Skin epidermis (tissue), 12 donors: ENCODE results near the gene ANKRD6.

Experiments used
- H3K27ac ChIP-seq, 21 experiments: fragments of 200-600 bp; sonication (generic) in 11 of 21; one replicate each; pipeline ENCODE4 v1.5.0; 2020; ENCODE audit warnings: mild to moderate bottlenecking in 3 of 21, inconsistent platforms in 2 of 21, moderate library complexity in 2 of 21
- H3K4me3 ChIP-seq, 7 experiments: fragments of 200-600 bp; sonication (generic) in 2 of 7; one replicate each; pipeline ENCODE4 v1.5.0; 2020; ENCODE audit warnings: inconsistent platforms in 2 of 7, mild to moderate bottlenecking in 2 of 7, moderate library complexity in 1 of 7

ANKRD6 gene

DNA sequence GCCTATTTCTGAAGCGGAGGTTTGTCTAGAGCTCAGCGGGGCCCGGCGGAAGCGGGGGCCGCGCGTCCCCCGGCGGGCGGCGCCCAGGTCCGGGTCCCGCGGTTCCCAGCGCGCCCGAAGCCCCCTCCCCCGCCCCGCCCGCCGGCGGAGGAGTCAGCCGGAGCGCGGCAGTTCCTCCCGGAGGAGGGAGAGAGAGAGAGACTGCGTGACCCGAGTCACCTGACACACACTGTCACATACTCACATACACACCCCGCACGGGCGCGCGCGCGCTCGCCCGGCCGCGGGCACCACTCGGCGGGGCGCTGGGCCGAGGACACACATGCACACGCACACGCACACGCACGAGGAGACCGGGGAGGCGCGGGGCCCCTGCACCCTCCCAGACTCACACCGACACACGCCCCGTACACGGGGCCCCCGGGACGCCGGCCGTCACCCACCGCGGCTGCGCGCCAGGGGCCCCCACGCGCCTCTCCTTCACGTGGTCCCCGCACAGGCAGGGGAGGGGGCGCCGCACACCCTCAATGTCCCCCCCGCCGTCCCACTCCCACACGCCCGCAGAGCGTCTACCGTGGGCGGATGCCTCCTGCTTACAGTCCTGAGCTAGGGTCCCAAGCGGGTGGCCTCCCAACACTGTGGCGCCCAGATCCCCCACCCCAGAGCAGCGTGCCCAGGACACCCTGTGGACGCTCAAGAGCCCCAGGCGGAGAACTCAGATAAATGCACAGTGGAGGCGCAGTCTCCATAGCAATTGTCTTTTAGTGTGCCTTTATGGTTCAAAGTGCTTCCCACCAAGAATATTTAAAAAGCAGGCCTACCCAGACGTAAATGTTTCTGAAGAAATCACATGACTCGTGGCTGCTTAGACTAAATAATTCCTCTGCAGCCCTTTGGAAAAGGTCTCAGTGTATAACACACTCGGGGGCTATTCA is 20.6 kb upstream of the ANKRD6 start, which contains the start of gene RRAGD:
RRAGD (minus strand) TSS at position 203 of the 935 bp plus-strand sequence. CDS start 280 bp downstream, outside the sequence.
- Histone ChIP-seq H3K4me3 (peak within 1 kb of the TSS; percentile 40 to 84 (median 67)), H3K27ac (peak within 1 kb of the TSS in 18 of 21 experiments; percentile 38 to 86 (median 68))

DNA sequence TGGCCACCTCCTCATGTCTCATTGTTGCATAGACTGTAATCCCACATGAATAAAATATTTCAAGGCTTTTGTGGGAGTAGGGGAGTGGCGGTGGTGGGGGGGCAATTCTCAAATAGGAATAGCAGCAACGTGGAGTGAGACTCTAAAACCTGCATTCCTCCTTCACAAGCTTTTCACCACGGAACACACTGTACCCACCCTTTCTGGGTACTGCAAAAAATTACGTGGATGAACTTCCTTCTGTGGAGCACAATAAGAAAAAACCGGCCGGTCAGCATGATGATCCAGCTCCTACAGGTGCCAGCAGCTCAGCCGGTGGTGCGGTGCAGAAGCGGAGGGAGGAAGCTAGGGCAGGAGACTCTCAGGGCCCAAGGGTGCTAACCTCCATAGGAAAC is 19.9 kb upstream of the ANKRD6 start:
- Histone ChIP-seq H3K4me3 (peak overlapping the region in 4 of 7 experiments; percentile 63 to 84 (median 76)), H3K27ac (peak overlapping the region in 3 of 21 experiments; percentile 54 to 83 (median 82))

DNA sequence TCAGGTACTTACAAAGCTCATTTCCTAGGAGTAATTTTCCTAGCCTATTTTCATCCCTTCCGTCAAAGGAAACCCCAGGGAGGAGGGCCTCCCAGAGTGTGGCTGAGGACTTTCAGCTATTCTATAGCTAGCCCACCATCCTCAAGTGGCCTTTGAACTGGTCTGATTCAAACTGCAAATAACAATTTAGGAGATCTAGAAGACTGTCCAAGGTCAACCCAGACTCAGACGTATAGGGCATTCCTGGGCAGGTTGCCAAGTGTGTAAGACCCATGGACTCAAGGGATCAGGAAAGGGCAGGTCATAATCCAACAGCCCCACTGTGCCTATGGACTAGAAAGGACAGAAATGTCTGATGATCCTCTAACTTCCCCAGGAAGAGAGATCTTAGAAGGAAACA is 18.7 kb upstream of the ANKRD6 start:
- Histone ChIP-seq H3K4me3 (no peak overlapping the region), H3K27ac (no peak overlapping the region)

DNA sequence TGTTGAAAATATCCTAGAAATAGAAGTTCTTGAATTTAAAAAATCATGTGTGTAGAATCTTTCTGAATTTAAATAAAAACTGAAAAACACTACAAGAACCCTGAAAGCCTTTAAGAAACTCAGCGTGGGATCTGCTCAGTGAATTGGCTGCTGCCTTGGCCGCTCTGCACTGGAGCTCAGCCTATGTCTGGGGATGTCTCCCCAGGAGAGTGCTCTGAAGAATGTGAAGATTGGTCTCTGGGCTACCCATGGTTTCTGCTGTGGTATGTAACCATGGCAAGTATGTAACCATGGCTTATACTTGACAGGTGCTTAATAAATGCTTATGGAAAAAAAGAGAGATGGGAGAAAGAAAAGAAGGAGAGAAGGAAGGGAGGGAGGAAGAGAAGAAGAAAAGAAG is 17.8 kb upstream of the ANKRD6 start:
- no peak overlapping the region for H3K27ac ChIP-seq
- no peak overlapping the region for H3K4me3 ChIP-seq

DNA sequence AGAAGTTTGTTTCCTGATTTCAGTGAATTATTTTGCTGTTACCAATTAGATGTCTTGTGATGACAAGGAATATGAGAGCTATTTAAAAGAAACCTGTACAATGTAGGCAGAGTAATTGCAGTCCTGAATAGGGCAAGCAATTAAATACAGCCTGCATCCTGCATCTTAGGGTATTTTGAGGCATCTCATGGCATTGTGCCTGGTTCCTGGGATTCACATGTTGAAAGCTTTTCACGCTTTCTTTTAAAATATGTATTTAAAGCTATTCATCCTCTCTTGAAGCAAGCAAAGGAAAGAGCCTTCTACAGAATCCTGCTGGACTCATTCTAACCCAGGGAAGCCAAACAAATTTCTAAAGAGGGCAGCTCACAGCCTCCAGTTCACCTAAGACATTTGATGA is 16.2 kb upstream of the ANKRD6 start:
- no peak overlapping the region for H3K4me3 ChIP-seq
- H3K27ac ChIP-seq, result no peak overlapping the region

DNA sequence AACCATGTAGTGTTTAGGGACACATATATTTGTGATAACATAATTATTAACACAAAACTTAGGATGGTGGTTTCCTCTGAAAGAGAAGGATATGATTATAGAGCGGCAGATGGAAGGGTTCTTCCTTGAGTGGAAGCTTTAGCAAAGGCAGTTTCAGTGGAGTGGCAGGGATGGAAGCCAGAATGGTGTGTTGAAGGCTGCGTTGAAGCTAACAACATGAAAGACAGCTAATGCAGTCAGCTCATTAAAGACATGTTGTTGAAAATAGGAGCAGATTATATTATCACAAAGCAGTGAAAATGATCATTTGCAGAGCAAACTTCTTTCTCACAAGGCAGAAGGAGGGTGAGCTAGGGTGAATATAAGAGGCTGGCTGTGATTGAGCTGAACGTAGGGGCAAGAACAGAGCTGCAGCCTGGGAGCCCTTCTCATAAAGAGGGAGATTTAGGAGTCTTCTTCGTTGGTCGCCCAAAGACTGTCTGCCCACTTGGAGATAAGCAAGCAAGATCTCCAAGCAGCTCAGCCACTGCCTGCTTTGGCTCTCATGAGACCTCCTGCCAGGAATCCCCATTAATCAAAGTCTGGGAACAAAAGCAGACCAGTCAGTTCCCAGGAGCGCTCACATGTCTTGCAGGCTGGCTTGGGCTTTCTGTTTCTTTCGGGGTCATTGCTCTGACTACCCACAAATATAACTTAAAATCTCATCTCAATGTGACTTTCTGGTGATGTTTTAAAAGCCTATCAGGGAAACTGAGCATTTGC is 2.6 kb upstream of the ANKRD6 start:
- no peak overlapping the region for H3K27ac ChIP-seq
- H3K4me3 ChIP-seq, result no peak overlapping the region

DNA sequence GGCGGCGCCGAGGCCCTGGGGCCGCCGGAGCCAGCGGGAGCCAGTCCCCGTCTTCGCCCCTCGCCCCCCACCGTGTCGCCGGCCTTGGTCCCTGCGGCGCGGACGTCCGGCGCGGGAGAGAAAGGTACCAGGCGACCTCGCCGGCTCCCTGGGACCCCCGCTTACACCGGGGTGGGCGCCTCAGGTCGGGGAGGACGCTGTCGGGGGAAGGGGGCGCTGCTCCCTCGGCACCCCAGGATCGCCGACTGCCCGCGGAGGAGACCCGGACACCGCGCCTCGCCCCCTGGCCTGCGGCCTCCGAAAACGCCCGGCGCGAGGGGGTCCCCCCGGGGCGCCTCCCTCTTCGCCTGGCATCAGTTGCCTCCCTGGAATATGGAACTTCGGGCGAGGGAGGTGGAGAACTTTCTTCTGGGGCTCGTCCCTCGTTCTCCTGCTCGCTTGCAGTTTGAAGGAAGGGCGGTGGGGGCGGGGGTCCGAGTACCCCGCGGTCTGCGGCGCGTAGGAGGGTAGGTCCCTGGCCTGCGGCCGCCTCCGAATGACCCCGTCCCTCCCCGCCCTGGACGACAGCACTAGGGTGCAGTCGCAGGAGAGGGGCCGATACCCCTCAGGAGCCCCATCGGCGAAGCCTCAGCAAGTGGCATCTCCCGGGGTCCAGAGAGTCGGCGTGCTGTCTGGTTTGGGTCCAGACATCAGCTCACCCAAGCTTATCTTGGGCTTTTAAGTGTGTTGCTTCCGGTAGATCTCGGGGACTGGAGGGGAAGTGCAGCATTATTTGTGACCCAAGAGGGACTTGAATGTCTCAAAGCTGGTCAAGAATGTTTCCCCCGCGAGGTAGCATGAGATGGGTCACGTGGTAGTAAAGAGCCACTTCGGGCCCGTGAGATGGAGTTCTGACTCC is 549 bp downstream of the ANKRD6 start:
- H3K27ac ChIP-seq, result peak overlapping the region in 11 of 21 experiments; percentile 35 to 90 (median 66)
- H3K4me3 ChIP-seq, result peak overlapping the region; percentile 44 to 91 (median 72)

DNA sequence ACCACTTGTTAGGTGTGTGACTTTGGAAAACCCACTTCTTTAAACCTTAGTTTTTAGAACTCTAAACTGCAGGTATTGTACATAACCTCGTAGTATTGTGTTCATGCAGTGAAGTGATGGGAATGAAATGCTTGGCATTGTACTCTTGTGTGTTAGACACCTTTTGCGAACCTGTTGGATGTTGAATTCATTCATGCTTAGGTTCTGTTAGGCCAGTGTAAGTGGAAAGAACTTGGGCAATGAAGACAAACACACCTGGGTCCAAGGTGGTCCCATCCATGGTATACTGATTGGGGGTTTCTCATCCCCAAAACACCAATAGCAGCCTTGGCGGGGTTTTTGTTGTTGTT is 1.2 kb downstream of the ANKRD6 start:
- H3K27ac ChIP-seq, result peak overlapping the region in 1 of 21 experiments; percentile 82
- H3K4me3 ChIP-seq, result peak overlapping the region in 3 of 7 experiments; percentile 44 to 83 (median 73)

DNA sequence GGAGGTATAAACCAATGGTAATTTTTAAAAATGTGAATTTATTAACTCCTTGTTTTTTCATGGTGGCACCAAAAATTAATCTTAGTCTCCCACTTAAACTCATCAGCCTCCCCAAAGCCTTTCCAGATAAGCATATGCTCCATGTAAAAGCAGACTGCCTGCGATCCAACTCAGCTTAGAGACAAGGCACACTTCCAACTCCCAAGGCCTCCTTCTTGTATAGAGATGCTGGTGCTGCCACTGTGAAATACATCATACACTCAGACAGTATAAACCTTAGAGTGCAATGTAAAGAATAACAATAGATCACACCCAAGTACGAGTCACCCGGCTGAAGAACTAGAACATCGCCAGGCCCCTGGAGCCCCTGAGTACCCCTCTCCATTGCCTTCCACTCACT is 2.0 kb downstream of the ANKRD6 start:
- H3K27ac ChIP-seq, result no peak overlapping the region
- H3K4me3 ChIP-seq, result no peak overlapping the region

DNA sequence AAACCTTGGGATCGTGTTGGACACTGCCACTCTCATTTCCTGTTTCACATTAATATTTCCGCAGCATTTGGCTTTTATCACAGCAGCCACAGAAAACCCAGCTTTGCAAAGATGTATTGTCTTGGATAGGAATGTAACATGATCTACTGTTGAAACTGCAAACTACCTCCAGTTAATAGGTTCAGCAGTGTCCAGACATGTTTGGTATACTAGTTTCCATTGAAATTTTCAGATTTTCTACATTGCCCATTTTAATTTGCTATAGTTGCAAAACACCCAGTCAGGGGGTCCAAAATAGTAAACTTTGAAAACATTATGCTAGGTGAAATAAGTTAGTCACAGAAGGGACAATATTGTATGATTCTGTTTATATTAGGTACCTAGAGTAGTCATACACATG is 3.3 kb downstream of the ANKRD6 start:
- Histone ChIP-seq H3K4me3 (no peak overlapping the region), H3K27ac (no peak overlapping the region)

DNA sequence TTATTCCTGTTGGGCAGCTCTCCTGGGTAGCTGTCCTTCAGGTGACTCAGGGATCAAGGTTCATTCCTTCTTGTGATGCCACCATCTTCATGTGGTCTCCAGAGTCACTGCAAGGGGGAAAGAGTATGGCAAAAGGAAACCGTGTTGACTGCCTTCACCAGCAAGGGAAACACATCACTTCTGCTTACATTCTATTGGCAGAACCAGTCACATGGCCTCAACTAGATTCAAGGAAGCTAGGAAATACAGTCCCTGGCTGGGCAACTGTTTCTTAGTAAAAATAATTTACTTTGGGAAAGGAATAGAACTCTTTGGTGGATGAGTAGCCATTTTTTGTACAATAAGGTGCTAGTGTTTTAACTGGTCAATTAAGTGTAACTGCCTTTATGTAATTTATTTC is 5.3 kb downstream of the ANKRD6 start:
- no peak overlapping the region for H3K27ac ChIP-seq
- H3K4me3 ChIP-seq, result no peak overlapping the region

DNA sequence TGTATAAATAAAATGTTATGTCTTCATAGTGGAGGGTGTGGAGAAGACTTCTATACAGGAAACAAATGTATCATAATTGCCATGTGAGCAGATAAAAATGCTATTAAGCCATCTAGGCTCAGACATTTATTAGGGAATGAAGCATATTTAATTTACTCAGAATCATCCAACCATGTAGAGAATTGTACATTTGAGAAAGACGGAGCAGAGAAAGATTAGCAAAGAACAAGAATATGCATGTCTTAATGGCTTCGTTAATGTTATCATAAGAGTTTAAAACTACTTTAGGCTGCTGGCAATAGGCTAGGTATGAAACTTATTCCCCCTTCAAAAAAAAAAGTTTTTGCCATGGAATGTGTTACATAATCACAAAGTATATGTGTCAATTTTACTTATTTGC is 6.1 kb downstream of the ANKRD6 start:
- no peak overlapping the region for H3K4me3 ChIP-seq
- H3K27ac ChIP-seq, result no peak overlapping the region

DNA sequence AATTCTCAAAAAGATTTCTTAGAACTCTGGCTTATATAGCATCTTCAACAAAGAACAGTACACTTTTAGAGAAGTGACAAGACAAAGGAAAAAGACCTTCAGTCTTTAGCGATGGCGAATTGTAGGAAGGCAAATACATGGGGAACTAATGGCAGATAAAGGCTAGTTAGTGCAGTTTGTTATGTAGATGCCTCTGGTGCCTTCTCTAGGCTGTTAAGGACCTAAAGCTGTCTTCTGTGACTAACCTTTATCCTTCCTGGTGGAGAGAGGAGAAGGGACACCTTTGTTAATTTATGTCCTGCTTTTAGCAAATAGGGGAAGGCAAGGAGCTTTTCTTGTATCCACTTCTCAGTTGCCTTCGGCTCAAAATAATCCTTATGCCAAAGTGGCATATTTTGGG is 7.2 kb downstream of the ANKRD6 start:
- Histone ChIP-seq H3K4me3 (no peak overlapping the region), H3K27ac (no peak overlapping the region)

DNA sequence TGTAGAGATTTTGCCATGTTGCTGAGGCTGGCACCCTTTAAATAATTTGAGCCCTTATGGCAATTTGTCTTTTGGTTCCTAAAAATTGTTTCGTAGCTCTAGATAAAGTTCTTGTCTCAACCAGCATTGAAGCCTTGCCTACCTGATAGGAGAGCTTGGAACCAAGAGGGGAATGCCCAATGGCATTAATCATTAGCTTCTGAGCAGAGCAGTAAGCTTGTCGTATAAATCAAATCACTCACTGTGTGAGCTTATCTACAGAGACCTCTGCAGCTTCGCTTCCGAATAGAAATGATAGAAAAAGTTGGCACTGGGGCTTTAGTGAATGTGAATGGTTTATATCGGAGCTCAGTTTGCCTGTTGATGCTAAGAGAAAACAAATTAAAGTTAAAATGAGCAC is 10.7 kb downstream of the ANKRD6 start:
- H3K4me3 ChIP-seq, result no peak overlapping the region
- no peak overlapping the region for H3K27ac ChIP-seq

DNA sequence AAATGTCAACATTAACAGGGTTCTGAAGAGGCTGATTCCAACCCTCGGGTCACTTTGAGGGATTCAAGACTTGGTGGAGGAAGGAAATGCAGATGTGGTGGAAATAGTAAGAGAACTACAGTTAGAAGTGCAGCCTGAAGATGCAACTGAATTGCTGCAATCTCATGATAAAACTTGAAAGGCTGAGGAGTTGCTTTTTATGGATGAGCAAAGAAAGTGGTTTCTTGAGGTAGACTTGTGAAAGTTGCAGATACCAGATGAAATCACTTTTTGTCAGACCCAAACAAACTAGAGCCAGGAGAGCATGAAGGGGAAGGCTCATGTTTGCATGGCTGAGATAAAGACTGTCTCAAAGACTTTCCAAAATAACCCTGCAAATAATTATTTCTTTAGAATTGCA is 16.2 kb downstream of the ANKRD6 start:
- no peak overlapping the region for H3K27ac ChIP-seq
- no peak overlapping the region for H3K4me3 ChIP-seq

DNA sequence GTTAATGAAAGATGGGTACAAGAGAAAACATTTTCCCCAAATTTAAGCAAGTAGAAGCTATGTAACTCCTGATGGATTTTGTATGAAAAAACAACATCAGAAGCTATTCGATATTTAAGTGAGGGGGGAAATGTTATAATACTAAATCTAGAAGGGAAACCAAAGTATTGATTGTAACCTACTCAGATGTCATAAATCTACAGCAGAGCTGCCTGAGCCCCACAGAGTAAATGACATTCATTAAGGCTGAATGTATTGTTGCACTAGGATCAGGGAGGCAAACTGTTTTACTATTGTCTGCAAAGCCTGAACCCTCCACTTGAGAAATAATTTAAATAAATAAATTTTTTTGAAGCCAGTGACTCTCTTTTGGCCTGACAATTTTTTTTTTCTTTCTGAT is 19.3 kb downstream of the ANKRD6 start:
- H3K27ac ChIP-seq, result no peak overlapping the region
- H3K4me3 ChIP-seq, result no peak overlapping the region

DNA sequence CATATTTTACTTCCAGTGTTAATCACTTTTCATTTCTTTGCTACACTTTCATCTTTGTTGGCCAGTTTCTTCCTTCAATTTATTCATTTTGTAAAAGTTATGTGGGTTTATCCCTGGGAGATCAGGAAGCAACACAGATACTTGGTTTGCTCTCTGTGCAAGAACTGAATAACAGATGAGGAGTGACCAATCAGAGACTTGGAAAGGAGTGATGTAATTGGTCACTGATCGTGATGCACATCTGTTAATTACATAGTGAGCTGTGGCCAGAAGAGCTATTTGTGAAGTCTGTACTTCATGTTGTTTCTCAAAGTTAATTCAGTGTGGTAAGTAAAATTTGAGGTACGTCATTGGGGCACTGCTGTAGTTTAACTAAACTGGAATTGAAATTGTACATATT is 21.3 kb downstream of the ANKRD6 start:
- H3K27ac ChIP-seq, result no peak overlapping the region
- no peak overlapping the region for H3K4me3 ChIP-seq

DNA sequence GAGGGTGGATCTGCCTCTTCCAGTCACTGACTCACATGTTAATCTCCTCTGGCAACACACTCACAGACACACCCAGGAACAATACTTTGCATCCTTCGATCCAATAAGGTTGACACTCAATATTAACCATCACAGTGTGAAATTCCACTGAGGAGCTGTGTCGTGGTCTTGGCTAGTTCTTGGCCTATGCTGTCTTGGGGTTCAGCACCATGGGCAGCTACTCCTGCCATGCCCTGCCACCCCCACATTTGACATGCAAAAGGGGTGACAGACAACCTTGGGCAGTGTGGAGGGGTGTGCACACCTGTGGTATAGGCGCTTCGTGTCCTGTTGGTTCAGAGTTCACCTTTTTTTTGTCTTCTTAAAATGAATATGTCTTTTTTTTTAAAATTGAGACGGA is 25.8 kb downstream of the ANKRD6 start:
- Histone ChIP-seq H3K4me3 (no peak overlapping the region), H3K27ac (no peak overlapping the region)

DNA sequence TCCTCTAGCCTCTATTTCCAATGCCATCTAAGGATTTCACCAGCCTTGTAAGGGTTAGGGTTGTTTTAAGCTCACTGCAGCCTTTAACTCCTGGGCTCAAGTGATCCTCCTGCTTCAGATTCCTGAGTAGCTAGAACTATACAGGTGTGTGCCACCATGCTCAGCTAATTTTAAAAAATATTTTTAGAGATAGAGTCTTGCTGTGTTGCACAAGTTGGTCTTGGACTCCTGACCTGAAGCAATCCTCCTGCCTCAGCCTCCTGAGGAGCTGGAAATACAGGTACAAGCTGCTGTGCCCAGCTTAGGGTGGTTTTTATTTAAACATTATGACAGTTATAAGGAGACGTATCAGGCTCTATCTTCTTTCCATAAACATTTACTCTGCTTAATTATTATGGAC is 26.5 kb downstream of the ANKRD6 start:
- no peak overlapping the region for H3K27ac ChIP-seq

DNA sequence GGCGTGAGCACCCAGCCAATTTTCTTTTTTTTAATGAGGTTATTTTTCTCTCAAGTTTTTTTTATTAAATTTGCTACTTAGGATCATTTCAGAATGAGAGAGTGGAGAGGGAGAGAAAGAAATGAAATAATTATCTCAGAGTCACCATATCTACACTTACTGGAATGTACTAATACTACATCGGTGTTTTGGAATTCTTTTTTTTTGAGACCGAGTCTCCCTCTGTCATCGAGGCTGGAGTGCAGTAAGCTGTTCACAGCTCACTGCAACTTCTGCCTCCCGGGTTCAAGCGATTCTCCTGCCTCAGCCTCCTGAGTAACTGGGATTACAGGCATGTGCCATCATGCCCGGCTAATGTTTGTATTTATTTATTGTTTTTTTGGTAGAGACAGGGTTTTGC is 27.8 kb downstream of the ANKRD6 start:
- no peak overlapping the region for H3K27ac ChIP-seq
- H3K4me3 ChIP-seq, result no peak overlapping the region

More for the DNA sequence above, 26.5 kb downstream of the ANKRD6 start:
- H3K4me3 ChIP-seq, result no peak overlapping the region
